B cell (primary cell): ENCODE measurements around the gene MIPEP. TPM values are rescaled to one million over a fixed set of nuclear protein-coding genes. Genes with fewer than 3 reads are reported as not detected.

ENCODE experiments used
- ATAC-seq: fragments of 200-7000 bp; cut with Tn5 transposase; one replicate; pipeline ENCODE4 v1.10.0; 2021; ENCODE audit warnings: low read depth, mild to moderate bottlenecking, moderate number of reproducible peaks, moderate library complexity
- CTCF ChIA-PET: fragments of 350-600 bp; sonication (Branson Sonifier 250); formaldehyde crosslinking; loops from one replicate; lab custom pipeline; 2021; ENCODE audit warnings: antibody characterized with exemption, inconsistent platforms; lab: Charles Lee
- POLR2A ChIA-PET: fragments of 350-600 bp; sonication (Branson Sonifier 250); formaldehyde crosslinking; loops from one replicate; lab custom pipeline; 2021; ENCODE audit warnings: antibody characterized with exemption; lab: Charles Lee
- DNase-seq: peaks from one replicate; pipeline ENCODE4 v3.0.0; 2013
- H2AFZ ChIP-seq: 2 replicates; pipeline ENCODE4 v1.6.1; 2012; ENCODE audit warnings: mild to moderate bottlenecking, low read depth, low read length; ENCODE audit not compliant: insufficient read depth, poor library complexity, severe bottlenecking
- H3K27ac ChIP-seq, 2 donors: 1 replicate in 1 of 2; 2 replicates in 1 of 2; pipeline ENCODE4 v1.5.1; 2012 to 2013; ENCODE audit warnings: low read length in 2 of 2, mild to moderate bottlenecking in 2 of 2, moderate library complexity in 1 of 2
- H3K27me3 ChIP-seq, 4 experiments: fragments of 200-600 bp in 1 of 4; sonication (generic) in 1 of 4; replicated peaks in 1 of 4; 1 replicate in 2 of 4; 2 replicates in 2 of 4; pipeline versions ENCODE4 v1.6.1 to v1.7.0; 2013 to 2016; ENCODE audit warnings: low read length in 3 of 4, mild to moderate bottlenecking in 2 of 4, mixed read lengths in 1 of 4, moderate library complexity in 1 of 4; ENCODE audit not compliant: insufficient read depth in 4 of 4, control insufficient read depth in 3 of 4; ENCODE audit errors: control extremely low read depth in 1 of 4
- H3K36me3 ChIP-seq, 2 experiments: replicated peaks in 1 of 2; 1 replicate in 1 of 2; 2 replicates in 1 of 2; pipeline versions ENCODE4 v1.6.1 to v1.7.1; 2013; ENCODE audit warnings: low read length in 1 of 2; ENCODE audit not compliant: insufficient read depth in 2 of 2, control insufficient read depth in 1 of 2; ENCODE audit errors: control extremely low read depth in 1 of 2, extremely low read depth in 1 of 2
- H3K4me1 ChIP-seq, 2 donors: fragments of 200-600 bp in 1 of 2; sonication (generic) in 1 of 2; 1 replicate in 1 of 2; 2 replicates in 1 of 2; pipeline versions ENCODE4 v1.5.1 to v1.6.1; 2013 to 2017; ENCODE audit warnings: low read length in 2 of 2; ENCODE audit not compliant: control insufficient read depth in 2 of 2, insufficient read depth in 2 of 2
- H3K4me2 ChIP-seq: replicated peaks from 2 replicates; pipeline ENCODE3; 2012; ENCODE audit warnings: mild to moderate bottlenecking, low read depth, low read length; ENCODE audit not compliant: poor library complexity, severe bottlenecking
- H3K4me3 ChIP-seq, 5 experiments: fragments of 200-600 bp in 1 of 5; sonication (generic) in 1 of 5; 1 replicate in 3 of 5; 2 replicates in 2 of 5; pipeline versions ENCODE4 v1.5.1 to v1.7.0; 2011 to 2016; ENCODE audit warnings: low read length in 4 of 5, mild to moderate bottlenecking in 4 of 5, low read depth in 2 of 5, control low read depth in 1 of 5, moderate library complexity in 1 of 5; ENCODE audit not compliant: insufficient read depth in 1 of 5; ENCODE audit errors: control extremely low read depth in 1 of 5, extremely low read depth in 1 of 5
- H3K79me2 ChIP-seq: fragments of 200-600 bp; sonication (generic); one replicate; pipeline ENCODE4 v1.6.0; 2016; ENCODE audit warnings: low read length; ENCODE audit not compliant: control insufficient read depth, insufficient read depth
- H3K9ac ChIP-seq: fragments of 200-600 bp; sonication (generic); 2 replicates; pipeline ENCODE4 v1.6.1; 2017; ENCODE audit warnings: mild to moderate bottlenecking, low read length, moderate library complexity
- H3K9me3 ChIP-seq, 3 donors: one replicate each; pipeline versions ENCODE4 v1.6.1 to v1.7.1; 2013; ENCODE audit warnings: low read length in 2 of 3; ENCODE audit not compliant: control insufficient read depth in 2 of 3, insufficient read depth in 1 of 3; ENCODE audit errors: control extremely low read depth in 1 of 3
- H4K20me1 ChIP-seq: 2 replicates; pipeline ENCODE4 v1.6.0; 2012; ENCODE audit warnings: mild to moderate bottlenecking, low read length; ENCODE audit not compliant: insufficient read depth, control insufficient read depth, poor library complexity, severe bottlenecking
- H3K27ac Mint-ChIP-seq: one replicate; pipeline ENCODE4 v1.8.0; 2021; ENCODE audit warnings: mixed read lengths
- H3K27me3 Mint-ChIP-seq: one replicate; pipeline ENCODE4 v1.8.0; 2021; ENCODE audit warnings: mixed read lengths
- H3K4me1 Mint-ChIP-seq: one replicate; pipeline ENCODE4 v1.8.0; 2021; ENCODE audit warnings: mixed read lengths
- H3K4me3 Mint-ChIP-seq: one replicate; pipeline ENCODE4 v1.8.0; 2021; ENCODE audit warnings: mixed read lengths
- H3K9me3 Mint-ChIP-seq: one replicate; pipeline ENCODE4 v1.8.0; 2022; ENCODE audit warnings: mixed read lengths; ENCODE audit not compliant: insufficient read depth
- CTCF ChIP-seq: fragments of 200-600 bp; IDR thresholded peaks from one replicate; pipeline ENCODE4 v1.8.0; 2022; ENCODE audit warnings: antibody characterized with exemption, mild to moderate bottlenecking
- EZH2 ChIP-seq: IDR thresholded peaks from 2 replicates; pipeline ENCODE4 v1.6.1; 2012; ENCODE audit warnings: borderline replicate concordance, low read depth, mild to moderate bottlenecking, moderate library complexity, low read length; ENCODE audit not compliant: insufficient read depth, poor library complexity, severe bottlenecking
- WGBS: methylation state at CpG from one replicate; pipeline ENCODE4 v1.1.5; 2013; ENCODE audit warnings: missing lambda C conversion rate; ENCODE audit not compliant: insufficient coverage; 5-methylcytosine and 5-hydroxymethylcytosine counted together
- intact Hi-C: fragments of 100-400 bp; cut with micrococcal nuclease; formaldehyde crosslinking; loops from one replicate; pipeline ENCODE4 v1.10.0; 2022
- polyA plus RNA-seq: library from polyadenylated mRNA; depleted of rRNA; stranded (reverse); fragments of >200 nt; gene quantifications from 2 replicates; pipeline ENCODE4 v1.2.3, GENCODE V29; 2012
- total RNA-seq, 2 donors: library from RNA; stranded (reverse); fragments of 120-200 nt in 1 of 2; gene quantifications; 1 replicate in 1 of 2; 2 replicates in 1 of 2; pipeline versions ENCODE4 v1.2.3 to v1.2.4, GENCODE V29; 2013 to 2022

The MIPEP gene
- total and polyA plus RNA-seq, 2 donors (not counting 1 experiment from before 2014, with no cell fraction given), result 6.2 to 16.9 TPM

- Histone ChIP-seq H3K4me1 (peaks cover 11 to 17% of the 10 kb centered on the region in 2 donors), H3K79me2 (no peaks in the 10 kb centered on the region), H3K4me2 (no peak overlapping the region), H3K27me3 (peaks cover 0 to 47% (median 29%) of the 10 kb centered on the region in 4 experiments), H2AFZ (no peak overlapping the region), H3K27ac (no peak overlapping the region), H3K4me3 (no peak overlapping the region), H3K36me3 (no peaks in the 10 kb centered on the region), H3K9ac (no peak overlapping the region), H4K20me1 (peaks cover 31% of the 10 kb centered on the region), H3K9me3 (peaks cover 0 to 3% (median 0%) of the 10 kb centered on the region in 3 donors)
- DNase-seq (no peak), ATAC-seq (no peak)
- no peak for TF ChIP-seq CTCF
- TF ChIP-seq EZH2, result no peak
- intact Hi-C loops, result no loop called here
- ChIA-PET CTCF (no interaction called here), POLR2A (no interaction called here)
- H3K27ac Mint-ChIP-seq, result no peak overlapping the region
- H3K4me1 Mint-ChIP-seq, result peaks cover 15% of the 10 kb centered on the region
- no peak overlapping the region for H3K4me3 Mint-ChIP-seq
- WGBS, result no CpG with 5 or more reads among the region's 4 CpGs
- H3K9me3 Mint-ChIP-seq, result no peaks in the 10 kb centered on the region
- H3K27me3 Mint-ChIP-seq, result peaks cover 43% of the 10 kb centered on the region
These were observed 117.2 kb downstream of the MIPEP start for GRCh38 chr13:23771956-23772355.

- peaks cover 0 to 3% (median 0%) of the 10 kb centered on the region in 3 donors for H3K9me3 ChIP-seq
- DNase-seq (no peak), ATAC-seq (no peak)
- H3K9ac ChIP-seq, result no peak overlapping the region
- H3K4me2 ChIP-seq, result no peak overlapping the region
- ChIA-PET POLR2A (no interaction called here), CTCF (no interaction called here)
- Mint-ChIP-seq H3K27ac (no peak overlapping the region), H3K4me3 (no peak overlapping the region), H3K4me1 (peaks cover 13% of the 10 kb centered on the region), H3K9me3 (no peaks in the 10 kb centered on the region), H3K27me3 (peaks cover 42% of the 10 kb centered on the region)
- no peak for TF ChIP-seq CTCF
- TF ChIP-seq EZH2, result no peak
- no peaks in the 10 kb centered on the region for H3K79me2 ChIP-seq
- peaks cover 28% of the 10 kb centered on the region for H4K20me1 ChIP-seq
- H2AFZ ChIP-seq, result no peak overlapping the region
- peaks cover 10 to 16% of the 10 kb centered on the region in 2 donors for H3K4me1 ChIP-seq
- H3K27ac ChIP-seq, result no peak overlapping the region
- intact Hi-C loops, result no loop called here
- H3K27me3 ChIP-seq, result peaks cover 0 to 47% (median 30%) of the 10 kb centered on the region in 4 experiments
- H3K4me3 ChIP-seq, result no peak overlapping the region
- no peaks in the 10 kb centered on the region for H3K36me3 ChIP-seq
- 11% methylated on average over 1 of the region's 2 CpGs for WGBS
These were observed 117.6 kb downstream of the MIPEP start for GRCh38 chr13:23771552-23771951.
